Fibroblast of peridontal ligament (primary cell): Measurements from ENCODE around the gene NT5DC4.

Source experiments
- DNase-seq: peaks from one replicate; pipeline ENCODE4 v3.0.0-alpha.2; 2010; ENCODE audit errors: extremely low read depth

The NT5DC4 gene

GRCh38 chr2:112784199-112785189 lies 63.7 kb downstream of the NT5DC4 start, which contains the start of gene IL1A:
TSS of gene IL1A (minus strand) at chr2:112784493. CDS start at chr2:112783770, 723 bp downstream.
- DNase-seq: no peak

- DNase-seq: no peak
These were observed 66.5 kb downstream of the NT5DC4 start for GRCh38 chr2:112787294-112787693.

- no peak for DNase-seq
These were observed 67.0 kb downstream of the NT5DC4 start for GRCh38 chr2:112787729-112788393.

- DNase-seq: no peak
These were observed 67.8 kb downstream of the NT5DC4 start for GRCh38 chr2:112788653-112789052.
